Measurements from ENCODE around the gene JAKMIP3. TPM values are rescaled to one million over a fixed set of nuclear protein-coding genes. Genes with fewer than 3 reads are reported as not detected.
"Not testable (repeated sequence)": the region's sequence is repeated elsewhere in the genome, so short reads cannot be mapped to it uniquely, and the experiment has no call there.

The JAKMIP3 gene
- total RNA-seq, 1 experiment from 2014 or later: 0.07 TPM

DNA sequence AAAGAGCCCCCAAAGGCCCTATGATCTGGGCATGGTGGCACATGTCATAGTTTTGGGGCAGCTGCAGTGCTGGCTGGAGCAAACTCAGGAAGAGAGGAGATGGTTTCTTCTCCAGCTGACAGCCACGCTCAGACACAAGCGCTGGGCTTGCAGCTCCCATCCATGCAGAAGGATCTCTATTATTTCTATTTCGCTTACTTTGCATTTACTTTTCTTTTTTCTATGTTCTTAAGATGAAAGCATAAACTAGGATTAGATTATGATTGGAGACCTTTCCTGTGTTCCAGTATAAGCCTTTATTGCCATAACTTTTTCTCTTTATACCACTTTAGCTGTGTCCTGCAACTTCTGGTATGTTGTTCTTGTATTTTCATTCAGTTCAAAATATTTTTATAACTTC, 5.0 kb downstream of the JAKMIP3 start:
- no peaks in the 10 kb centered on the region for H3K79me2 ChIP-seq (ENCODE audit: low read length)
- DNase-seq: no peak
- no peak overlapping the region for H3K27ac ChIP-seq (ENCODE audit: low read length)
- H3K9ac ChIP-seq (ENCODE audit: low read length): no peak overlapping the region
- no peaks in the 10 kb centered on the region for H4K20me1 ChIP-seq (ENCODE audit: insufficient read depth, low read depth, low read length)
- H3K9me3 ChIP-seq (ENCODE audit: low read length): no peaks in the 10 kb centered on the region
- H3K9me2 ChIP-seq (replicated peaks; ENCODE audit: insufficient read depth, low read length): no peaks in the 10 kb centered on the region
- H3K4me3 ChIP-seq (ENCODE audit: low read length): no peak overlapping the region
- no peaks in the 10 kb centered on the region for H3K4me1 ChIP-seq (ENCODE audit: low read length)
- no peak overlapping the region for H2AFZ ChIP-seq (ENCODE audit: low read length)
- H3K36me3 ChIP-seq (ENCODE audit: insufficient read depth, low read length): no peaks in the 10 kb centered on the region
- H3K4me2 ChIP-seq (ENCODE audit: low read depth, low read length, poor library complexity, severe bottlenecking): no peak overlapping the region
- H3K27me3 ChIP-seq (ENCODE audit: low read length): no peaks in the 10 kb centered on the region

DNA sequence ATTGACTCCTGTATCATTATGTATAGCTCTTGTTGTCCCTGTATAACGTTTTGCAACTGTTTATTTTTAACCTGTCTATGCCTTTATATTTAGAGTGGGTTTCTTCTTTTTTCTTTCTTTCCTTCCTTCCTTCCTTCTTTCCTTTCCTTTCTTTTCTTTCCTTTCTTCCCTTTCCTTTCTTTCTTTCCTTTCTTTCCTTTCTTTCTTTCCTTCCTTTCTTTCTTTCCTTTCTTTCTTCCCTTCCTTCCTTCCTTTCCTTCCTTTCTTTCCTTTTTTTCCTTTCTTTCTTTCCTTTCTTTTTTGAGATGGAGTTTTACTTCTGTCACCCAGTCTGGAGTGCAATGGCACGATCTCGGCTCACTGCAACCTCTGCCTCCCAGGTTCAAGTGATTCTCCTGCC, 5.9 kb downstream of the JAKMIP3 start:
- Histone ChIP-seq H3K9me2 (replicated peaks; ENCODE audit: insufficient read depth, low read length) (no peaks in the 10 kb centered on the region), H2AFZ (ENCODE audit: low read length) (no peak overlapping the region), H3K27me3 (ENCODE audit: low read length) (no peaks in the 10 kb centered on the region), H3K36me3 (ENCODE audit: insufficient read depth, low read length) (no peaks in the 10 kb centered on the region), H3K4me1 (ENCODE audit: low read length) (no peaks in the 10 kb centered on the region), H3K79me2 (ENCODE audit: low read length) (no peaks in the 10 kb centered on the region), H3K9me3 (ENCODE audit: low read length) (no peaks in the 10 kb centered on the region), H3K27ac (ENCODE audit: low read length) (no peak overlapping the region), H3K4me2 (ENCODE audit: low read depth, low read length, poor library complexity, severe bottlenecking) (no peak overlapping the region), H4K20me1 (ENCODE audit: insufficient read depth, low read depth, low read length) (no peaks in the 10 kb centered on the region), H3K9ac (ENCODE audit: low read length) (no peak overlapping the region), H3K4me3 (ENCODE audit: low read length) (no peak overlapping the region)
- DNase-seq: no peak

DNA sequence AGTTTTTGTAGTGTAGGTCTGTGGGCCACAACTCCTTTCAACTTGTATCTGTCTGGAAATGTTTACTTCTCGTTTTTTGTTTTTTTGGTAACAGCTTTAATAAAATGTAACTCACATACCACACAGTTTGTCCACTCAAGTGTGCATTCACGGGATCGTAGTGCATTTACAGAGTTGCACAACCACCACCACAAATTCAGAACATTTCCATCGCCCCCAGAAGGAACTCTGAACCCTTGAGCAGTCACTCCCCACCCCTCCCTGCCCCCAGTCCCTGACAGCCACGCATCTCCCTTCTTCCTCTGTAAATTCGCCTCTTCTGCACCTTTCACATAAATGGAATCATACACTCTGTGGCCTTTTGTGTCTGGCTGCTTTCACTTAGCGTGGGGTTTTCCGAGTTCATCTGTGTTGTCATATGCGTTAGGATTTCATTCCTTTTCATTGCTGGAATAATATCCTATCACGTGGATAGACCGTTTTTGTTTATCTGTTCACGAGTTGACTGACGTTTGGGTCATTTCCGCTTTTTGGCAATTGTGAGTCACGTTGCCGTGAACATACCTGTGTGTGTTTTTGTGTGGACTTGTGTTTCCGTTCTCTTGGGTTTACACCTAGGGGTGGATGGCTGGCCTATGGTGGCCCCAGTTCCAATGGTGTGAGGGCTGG, 10.3 kb downstream of the JAKMIP3 start:
- no peaks in the 10 kb centered on the region for H3K27me3 ChIP-seq (ENCODE audit: low read length)
- no peaks in the 10 kb centered on the region for H4K20me1 ChIP-seq (ENCODE audit: insufficient read depth, low read depth, low read length)
- no peak for DNase-seq
- no peak overlapping the region for H3K27ac ChIP-seq (ENCODE audit: low read length)
- H3K9me2 ChIP-seq (replicated peaks; ENCODE audit: insufficient read depth, low read length): no peaks in the 10 kb centered on the region
- H3K36me3 ChIP-seq (ENCODE audit: insufficient read depth, low read length): no peaks in the 10 kb centered on the region
- H3K9ac ChIP-seq (ENCODE audit: low read length): no peak overlapping the region
- no peaks in the 10 kb centered on the region for H3K4me1 ChIP-seq (ENCODE audit: low read length)
- H3K4me3 ChIP-seq (ENCODE audit: low read length): no peak overlapping the region
- no peak overlapping the region for H3K4me2 ChIP-seq (ENCODE audit: low read depth, low read length, poor library complexity, severe bottlenecking)
- H3K79me2 ChIP-seq (ENCODE audit: low read length): no peaks in the 10 kb centered on the region
- no peaks in the 10 kb centered on the region for H3K9me3 ChIP-seq (ENCODE audit: low read length)
- no peak overlapping the region for H2AFZ ChIP-seq (ENCODE audit: low read length)

DNA sequence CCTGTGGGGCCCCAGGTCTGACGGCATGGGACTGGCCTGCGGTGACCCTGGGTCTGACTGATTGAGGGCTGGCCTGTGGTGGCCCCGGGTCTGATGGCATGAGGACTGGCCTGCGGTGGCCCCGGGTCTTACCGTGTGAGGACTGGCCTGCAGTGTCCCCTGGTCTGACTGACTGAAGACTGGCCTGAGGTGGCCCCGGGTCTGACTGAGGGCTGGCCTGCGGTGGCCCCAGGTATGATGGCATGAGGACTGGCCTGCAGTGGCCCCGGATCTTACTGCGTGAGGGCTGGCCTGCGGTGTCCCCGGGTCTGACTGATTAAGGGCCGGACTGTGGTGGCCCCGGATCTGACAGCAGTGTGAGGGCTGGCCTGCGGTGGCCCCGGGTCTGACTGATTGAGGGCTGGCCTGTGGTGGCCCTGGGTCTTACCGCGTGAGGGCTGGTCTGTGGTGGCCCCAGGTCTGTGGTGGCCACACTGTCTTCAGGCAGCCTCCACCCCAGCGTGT, 10.9 kb downstream of the JAKMIP3 start:
- no peak overlapping the region for H3K4me3 ChIP-seq (ENCODE audit: low read length)
- no peak for DNase-seq
- H3K4me1 ChIP-seq (ENCODE audit: low read length): no peaks in the 10 kb centered on the region
- no peak overlapping the region for H3K9ac ChIP-seq (ENCODE audit: low read length)
- no peaks in the 10 kb centered on the region for H3K9me2 ChIP-seq (replicated peaks; ENCODE audit: insufficient read depth, low read length)
- H3K4me2 ChIP-seq (ENCODE audit: low read depth, low read length, poor library complexity, severe bottlenecking): no peak overlapping the region
- H2AFZ ChIP-seq (ENCODE audit: low read length): no peak overlapping the region
- no peaks in the 10 kb centered on the region for H3K9me3 ChIP-seq (ENCODE audit: low read length)
- H4K20me1 ChIP-seq (ENCODE audit: insufficient read depth, low read depth, low read length): no peaks in the 10 kb centered on the region
- H3K79me2 ChIP-seq (ENCODE audit: low read length): no peaks in the 10 kb centered on the region
- no peak overlapping the region for H3K27ac ChIP-seq (ENCODE audit: low read length)
- no peaks in the 10 kb centered on the region for H3K36me3 ChIP-seq (ENCODE audit: insufficient read depth, low read length)
- no peaks in the 10 kb centered on the region for H3K27me3 ChIP-seq (ENCODE audit: low read length)

DNA sequence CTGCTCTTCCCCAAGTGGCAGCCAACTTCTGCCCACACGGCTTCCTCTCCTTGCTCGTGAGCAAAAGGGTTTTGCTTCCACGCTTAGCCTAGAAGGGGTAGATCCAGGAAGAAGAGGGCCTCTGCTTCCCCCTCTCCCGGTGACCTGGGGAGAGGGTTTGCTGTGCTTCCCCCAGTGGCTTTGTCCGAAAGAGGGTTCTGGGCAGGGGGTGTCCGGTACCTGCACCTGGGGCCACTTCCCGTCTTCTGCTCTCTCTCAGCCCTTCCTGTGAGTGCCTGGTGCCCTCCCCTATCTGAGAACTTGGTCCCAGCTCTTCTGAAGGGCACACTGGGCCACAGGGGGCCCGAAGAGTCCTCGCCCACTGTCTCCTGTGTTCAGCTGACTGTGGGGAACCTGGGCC, 11.3 kb downstream of the JAKMIP3 start:
- Histone ChIP-seq H3K79me2 (ENCODE audit: low read length) (no peaks in the 10 kb centered on the region), H3K9me3 (ENCODE audit: low read length) (no peaks in the 10 kb centered on the region), H3K4me3 (ENCODE audit: low read length) (no peak overlapping the region), H4K20me1 (ENCODE audit: insufficient read depth, low read depth, low read length) (no peaks in the 10 kb centered on the region), H3K4me2 (ENCODE audit: low read depth, low read length, poor library complexity, severe bottlenecking) (no peak overlapping the region), H3K4me1 (ENCODE audit: low read length) (no peaks in the 10 kb centered on the region), H2AFZ (ENCODE audit: low read length) (no peak overlapping the region), H3K9ac (ENCODE audit: low read length) (no peak overlapping the region), H3K27me3 (ENCODE audit: low read length) (no peaks in the 10 kb centered on the region), H3K27ac (ENCODE audit: low read length) (no peak overlapping the region), H3K36me3 (ENCODE audit: insufficient read depth, low read length) (no peaks in the 10 kb centered on the region), H3K9me2 (replicated peaks; ENCODE audit: insufficient read depth, low read length) (no peaks in the 10 kb centered on the region)
- DNase-seq: no peak

DNA sequence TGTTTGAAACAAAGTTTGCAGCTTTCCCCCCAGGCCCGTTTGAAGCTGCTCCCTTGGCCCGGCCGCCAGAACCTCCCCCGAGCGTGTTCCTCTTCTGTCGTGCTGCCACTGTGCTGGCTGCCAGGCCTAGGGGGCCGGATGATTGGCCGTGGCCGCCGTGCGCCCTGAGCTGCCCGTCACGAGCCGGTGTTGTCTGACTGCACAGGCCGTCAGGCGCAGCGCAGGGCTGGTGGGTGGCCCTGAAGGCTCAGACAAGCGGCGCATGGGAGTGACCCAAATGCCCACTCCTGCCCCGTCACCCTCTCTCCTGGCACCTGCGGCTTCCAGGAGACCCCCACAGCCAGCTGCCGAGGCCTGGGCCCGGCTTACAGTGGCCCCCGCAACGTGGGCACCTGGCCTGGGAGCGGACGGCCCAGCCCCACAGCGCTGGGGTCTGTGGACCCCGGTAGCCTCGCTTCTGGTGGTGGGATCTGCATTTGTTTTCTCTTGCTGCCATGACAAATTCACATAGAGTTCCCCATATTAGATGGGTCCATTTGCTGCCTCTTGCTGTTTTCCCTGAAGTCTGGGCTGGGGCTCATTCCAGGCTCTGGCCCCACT, 13.1 kb downstream of the JAKMIP3 start:
- no peaks in the 10 kb centered on the region for H3K4me1 ChIP-seq (ENCODE audit: low read length)
- no peak overlapping the region for H3K9ac ChIP-seq (ENCODE audit: low read length)
- H3K9me2 ChIP-seq (replicated peaks; ENCODE audit: insufficient read depth, low read length): no peaks in the 10 kb centered on the region
- no peak overlapping the region for H3K27ac ChIP-seq (ENCODE audit: low read length)
- DNase-seq: peak; percentile 20
- H3K27me3 ChIP-seq (ENCODE audit: low read length): no peaks in the 10 kb centered on the region
- H3K36me3 ChIP-seq (ENCODE audit: insufficient read depth, low read length): no peaks in the 10 kb centered on the region
- no peak overlapping the region for H2AFZ ChIP-seq (ENCODE audit: low read length)
- H3K9me3 ChIP-seq (ENCODE audit: low read length): no peaks in the 10 kb centered on the region
- H4K20me1 ChIP-seq (ENCODE audit: insufficient read depth, low read depth, low read length): no peaks in the 10 kb centered on the region
- H3K79me2 ChIP-seq (ENCODE audit: low read length): no peaks in the 10 kb centered on the region
- H3K4me2 ChIP-seq (ENCODE audit: low read depth, low read length, poor library complexity, severe bottlenecking): no peak overlapping the region
- no peak overlapping the region for H3K4me3 ChIP-seq (ENCODE audit: low read length)

DNA sequence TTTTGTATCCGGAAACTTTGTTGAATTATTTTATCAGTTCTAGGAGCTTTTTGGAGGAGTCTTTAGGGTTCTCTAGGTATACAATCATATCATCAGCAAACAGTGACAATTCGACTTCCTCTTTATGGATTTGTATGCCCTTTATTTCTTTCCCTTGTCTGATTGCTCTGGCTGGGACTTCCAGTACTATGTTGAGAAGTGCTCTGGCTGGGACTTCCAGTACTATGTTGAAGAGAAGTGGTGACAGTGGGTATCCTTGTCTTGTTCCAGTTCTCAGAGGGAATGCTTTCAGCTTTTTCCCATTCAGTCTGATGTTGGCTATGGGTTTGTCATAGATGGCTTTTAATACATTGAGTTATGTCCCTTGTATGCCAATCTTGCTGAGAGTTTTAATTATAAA, 18.6 kb downstream of the JAKMIP3 start:
- not testable (repeated sequence) for H3K36me3 ChIP-seq (ENCODE audit: insufficient read depth, low read length); H3K9me3 ChIP-seq (ENCODE audit: low read length); H3K4me2 ChIP-seq (ENCODE audit: low read depth, low read length, poor library complexity, severe bottlenecking); H3K9me2 ChIP-seq (replicated peaks; ENCODE audit: insufficient read depth, low read length); H3K27me3 ChIP-seq (ENCODE audit: low read length); H3K4me1 ChIP-seq (ENCODE audit: low read length); H3K79me2 ChIP-seq (ENCODE audit: low read length); H4K20me1 ChIP-seq (ENCODE audit: insufficient read depth, low read depth, low read length); H2AFZ ChIP-seq (ENCODE audit: low read length); H3K27ac ChIP-seq (ENCODE audit: low read length); H3K9ac ChIP-seq (ENCODE audit: low read length); H3K4me3 ChIP-seq (ENCODE audit: low read length)
- peak; percentile 9 for DNase-seq

DNA sequence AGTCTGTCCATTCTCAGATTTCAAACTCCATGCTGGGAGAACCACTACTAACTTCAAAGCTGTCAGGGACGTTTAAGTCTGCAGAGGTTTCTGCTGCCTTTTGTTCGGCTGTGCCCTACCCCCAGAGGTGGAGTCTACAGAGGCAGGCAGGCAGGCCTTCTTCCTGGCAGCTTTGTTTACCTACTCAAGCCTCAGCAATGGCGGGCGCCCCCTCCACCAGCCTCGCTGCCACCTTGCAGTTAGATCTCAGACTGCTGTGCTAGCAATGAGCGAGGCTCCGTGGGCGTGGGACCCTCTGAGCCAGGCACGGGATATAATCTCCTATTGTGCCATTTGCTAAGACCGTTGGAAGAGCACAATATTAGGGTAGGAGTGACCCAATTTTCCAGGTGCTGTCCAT, 27.5 kb downstream of the JAKMIP3 start:
- H3K4me2 ChIP-seq (ENCODE audit: low read depth, low read length, poor library complexity, severe bottlenecking); H3K79me2 ChIP-seq (ENCODE audit: low read length): not testable (repeated sequence)

More for the DNA sequence above, 27.5 kb downstream of the JAKMIP3 start:
- H3K9me2 ChIP-seq (replicated peaks; ENCODE audit: insufficient read depth, low read length); H4K20me1 ChIP-seq (ENCODE audit: insufficient read depth, low read depth, low read length); H2AFZ ChIP-seq (ENCODE audit: low read length); H3K9me3 ChIP-seq (ENCODE audit: low read length); H3K4me1 ChIP-seq (ENCODE audit: low read length); DNase-seq; H3K27me3 ChIP-seq (ENCODE audit: low read length); H3K9ac ChIP-seq (ENCODE audit: low read length); H3K4me3 ChIP-seq (ENCODE audit: low read length); H3K27ac ChIP-seq (ENCODE audit: low read length); H3K36me3 ChIP-seq (ENCODE audit: insufficient read depth, low read length): not testable (repeated sequence)

Data from Karpas-422 (cell line).